HCT116 (cell line): Measurements from ENCODE around the gene COL12A1. TPM values are rescaled to one million over a fixed set of nuclear protein-coding genes. Genes with fewer than 3 reads are reported as not detected.

Experiments
- ATAC-seq: fragments of 200-7000 bp; cut with Tn5 transposase; 2 replicates; pipeline ENCODE4 v1.9.1; 2020; ENCODE audit warnings: mild to moderate bottlenecking, moderate library complexity
- BruUV-seq: library from RNA; stranded (reverse); fragments of 400-500 nt; replicated peaks from 2 replicates; lab custom pipeline; 2021; lab: Mats Ljungman, UMichigan
- CTCF ChIA-PET: fragments of 300-600 bp; sonication (Branson Sonifier 250); formaldehyde crosslinking; loops from one replicate; lab custom pipeline; 2021; ENCODE audit warnings: antibody characterized with exemption; lab: Charles Lee
- POLR2A ChIA-PET: fragments of 300-600, 350-600 bp; sonication (Branson Sonifier 250); formaldehyde crosslinking; loops from one replicate; lab custom pipeline; 2021; ENCODE audit warnings: antibody characterized with exemption; lab: Charles Lee
- RAD21 ChIA-PET, 2 experiments: fragments of 300-600 bp; sonication (Branson Sonifier 250); formaldehyde crosslinking; loops; one replicate each; lab custom pipeline; 2023; ENCODE audit warnings: low total read pairs in 2 of 2; ENCODE audit not compliant: uncharacterized antibody in 2 of 2, unreplicated experiment in 2 of 2, low non-redundant PET in 1 of 2; lab: Charles Lee
- DNase-seq: peaks from one replicate; pipeline ENCODE4 v3.0.0-alpha.2; 2010; ENCODE audit warnings: low read depth, low spot score
- H2AFZ ChIP-seq: fragments of 200-600 bp; shearing (Covaris generic), sonication (generic); 2 replicates; pipeline ENCODE4 v1.6.1; 2017; ENCODE audit warnings: low read depth, mixed run types, mixed read lengths, antibody characterized with exemption, low read length; ENCODE audit not compliant: poor library complexity, severe bottlenecking
- H3K27ac ChIP-seq: 2 replicates; pipeline ENCODE4 v1.5.1; 2012; ENCODE audit warnings: low read depth, low read length
- H3K27me3 ChIP-seq: fragments of 200-600 bp; sonication (generic); 2 replicates; pipeline ENCODE4 v1.6.1; 2016; ENCODE audit warnings: mixed run types, low read length, mixed read lengths; ENCODE audit not compliant: insufficient read depth
- H3K36me3 ChIP-seq, 2 experiments: fragments of 200-500 bp in 1 of 2; fragments of 200-600 bp in 1 of 2; sonication (Bioruptor generic) in 1 of 2; sonication (generic) in 1 of 2; 2 replicates each; pipeline versions ENCODE4 v1.5.1 to v1.6.1; 2014 to 2016; ENCODE audit warnings: low read length in 2 of 2, inconsistent platforms in 1 of 2, mixed read lengths in 1 of 2, mixed run types in 1 of 2; ENCODE audit not compliant: insufficient read depth in 2 of 2, control insufficient read depth in 1 of 2
- H3K4me1 ChIP-seq, 2 experiments: fragments of 200-600 bp in 1 of 2; sonication (generic) in 1 of 2; 2 replicates each; pipeline versions ENCODE4 v1.5.1 to v1.6.1; 2012 to 2017; ENCODE audit warnings: low read length in 2 of 2, inconsistent platforms in 1 of 2, mild to moderate bottlenecking in 1 of 2, mixed read lengths in 1 of 2, mixed run types in 1 of 2, moderate library complexity in 1 of 2; ENCODE audit not compliant: insufficient read depth in 2 of 2, control insufficient read depth in 1 of 2
- H3K4me2 ChIP-seq: fragments of 200-600 bp; sonication (generic); 2 replicates; pipeline ENCODE4 v1.6.1; 2017; ENCODE audit warnings: mixed run types, low read length, mixed read lengths
- H3K4me3 ChIP-seq, 2 experiments: fragments of 200-600 bp in 1 of 2; sonication (generic) in 1 of 2; replicated peaks in 1 of 2; 2 replicates each; pipeline ENCODE4 v1.5.1; 2011 to 2016; ENCODE audit warnings: low read length in 2 of 2, control low read depth in 1 of 2, low read depth in 1 of 2, mild to moderate bottlenecking in 1 of 2, mixed read lengths in 1 of 2, mixed run types in 1 of 2
- H3K79me2 ChIP-seq: fragments of 200-600 bp; sonication (generic); 2 replicates; pipeline ENCODE4 v1.6.1; 2017; ENCODE audit warnings: mild to moderate bottlenecking, mixed run types, low read length, moderate library complexity, mixed read lengths; ENCODE audit not compliant: insufficient read depth
- H3K9ac ChIP-seq: fragments of 200-600 bp; sonication (generic); 2 replicates; pipeline ENCODE4 v1.6.1; 2016; ENCODE audit warnings: low read length, mixed read lengths
- H3K9me2 ChIP-seq: fragments of 200-600 bp; sonication (generic), shearing (Covaris generic); 2 replicates; pipeline ENCODE4 v1.6.1; 2017; ENCODE audit warnings: mixed run types, mild to moderate bottlenecking, moderate library complexity; ENCODE audit not compliant: insufficient read depth
- H3K9me3 ChIP-seq, 2 experiments: fragments of 200-500 bp in 1 of 2; fragments of 200-600 bp in 1 of 2; sonication (Bioruptor generic) in 1 of 2; sonication (generic) in 1 of 2; 2 replicates each; pipeline ENCODE4 v1.6.1; 2014 to 2017; ENCODE audit warnings: low read length in 2 of 2, mixed read lengths in 2 of 2, inconsistent platforms in 1 of 2, low read depth in 1 of 2, mild to moderate bottlenecking in 1 of 2, mixed run types in 1 of 2, moderate library complexity in 1 of 2; ENCODE audit not compliant: control insufficient read depth in 1 of 2, insufficient read depth in 1 of 2
- H4K20me1 ChIP-seq: fragments of 200-600 bp; sonication (generic), shearing (Covaris generic); 2 replicates; pipeline ENCODE4 v1.6.1; 2017; ENCODE audit warnings: mixed run types, mild to moderate bottlenecking, moderate library complexity; ENCODE audit not compliant: insufficient read depth
- CBX3 ChIP-seq: IDR thresholded peaks from 2 replicates; pipeline ENCODE4 v1.6.1; 2012; ENCODE audit warnings: low read depth
- EGR1 ChIP-seq: IDR thresholded peaks from 2 replicates; pipeline ENCODE4 v1.6.1; 2012; ENCODE audit warnings: low read depth
- ELF1 ChIP-seq: IDR thresholded peaks from 2 replicates; pipeline ENCODE4 v1.6.1; 2012; ENCODE audit warnings: low read depth, borderline replicate concordance
- EZH2 ChIP-seq: fragments of 200-600 bp; sonication (generic); IDR thresholded peaks from 2 replicates; pipeline ENCODE4 v1.6.1; 2017; ENCODE audit warnings: antibody characterized with exemption, mixed run types
- EZH2phosphoT487 ChIP-seq: fragments of 200-600 bp; IDR thresholded peaks from 2 replicates; pipeline ENCODE4 v1.6.1; 2018; ENCODE audit warnings: antibody characterized with exemption, borderline replicate concordance
- FOSL1 ChIP-seq: IDR thresholded peaks from 2 replicates; pipeline ENCODE4 v1.6.1; 2012; ENCODE audit warnings: low read depth
- JUND ChIP-seq: IDR thresholded peaks from 2 replicates; pipeline ENCODE4 v1.6.1; 2012
- POLR2AphosphoS5 ChIP-seq: IDR thresholded peaks from 2 replicates; pipeline ENCODE4 v1.6.1; 2011; ENCODE audit warnings: mild to moderate bottlenecking, low read depth, low read length, moderate library complexity
- RAD21 ChIP-seq: IDR thresholded peaks from 2 replicates; pipeline ENCODE4 v1.6.1; 2012; ENCODE audit warnings: low read depth, mild to moderate bottlenecking
- REST ChIP-seq: IDR thresholded peaks from 2 replicates; pipeline ENCODE4 v1.6.1; 2012; ENCODE audit warnings: low read depth
- SIN3A ChIP-seq: IDR thresholded peaks from 2 replicates; pipeline ENCODE4 v1.6.1; 2012; ENCODE audit warnings: low read depth
- SP1 ChIP-seq: IDR thresholded peaks from 2 replicates; pipeline ENCODE4 v1.6.1; 2012; ENCODE audit warnings: low read depth
- SRF ChIP-seq: IDR thresholded peaks from 2 replicates; pipeline ENCODE4 v1.6.1; 2012; ENCODE audit warnings: low read depth
- YY1 ChIP-seq: IDR thresholded peaks from 2 replicates; pipeline ENCODE4 v1.6.1; 2011; ENCODE audit warnings: low read length, low read depth, moderate library complexity, mild to moderate bottlenecking; ENCODE audit not compliant: insufficient replicate concordance; ENCODE audit errors: extremely low read depth
- ZBTB33 ChIP-seq: IDR thresholded peaks from 2 replicates; pipeline ENCODE4 v1.6.1; 2011; ENCODE audit warnings: mild to moderate bottlenecking, low read length, moderate library complexity; ENCODE audit not compliant: insufficient replicate concordance; ENCODE audit errors: extremely low read depth
- ZFX ChIP-seq: fragments of 450-650 bp; IDR thresholded peaks from 2 replicates; pipeline ENCODE4 v1.6.1; 2017
- intact Hi-C: fragments of 100-400 bp; cut with micrococcal nuclease; formaldehyde crosslinking; loops from 2 replicates; pipeline ENCODE4 v1.10.0; 2022
- total RNA-seq: library from RNA; stranded (reverse); gene quantifications from one replicate; pipeline ENCODE4 v1.2.1, GENCODE V29; 2021; ENCODE audit not compliant: unreplicated experiment
- TF ChIP-seq, protein P1 (sequence below): IDR thresholded peaks from 2 replicates; pipeline ENCODE4 v1.6.1; 2012

The COL12A1 gene
- total RNA-seq, 1 experiment from 2014 or later, result 23.5 TPM

- ChIA-PET POLR2A (no interaction called here), CTCF (interaction anchor here (0.7 to 1.6 kb wide), 2 partner anchors 9 to 11 kb away, joined by 3 to 4 read pairs; no protein-coding TSS in a partner anchor), RAD21 (no interaction called here)
- no peaks in the 10 kb centered on the region for H4K20me1 ChIP-seq
- no peaks in the 10 kb centered on the region for H3K9me3 ChIP-seq
- TF ChIP-seq SRF (no peak), REST (no peak)
- H3K27me3 ChIP-seq, result no peaks in the 10 kb centered on the region
- no peak overlapping the region for H3K4me3 ChIP-seq
- no peak overlapping the region for H2AFZ ChIP-seq
- no peak for DNase-seq
- H3K4me2 ChIP-seq, result no peak overlapping the region
- no peaks in the 10 kb centered on the region for H3K79me2 ChIP-seq
- no peaks in the 10 kb centered on the region for H3K36me3 ChIP-seq
- BruUV-seq, result no TSS peak
- H3K27ac ChIP-seq, result no peak overlapping the region
- H3K4me1 ChIP-seq, result peaks cover 0 to 7% of the 10 kb centered on the region in 2 experiments; a peak in 2 of 4 replicates
- no peak overlapping the region for H3K9ac ChIP-seq
- intact Hi-C loops, result no loop called here
- ATAC-seq, result no peak
- H3K9me2 ChIP-seq, result no peaks in the 10 kb centered on the region
These were observed 14.5 kb upstream of the COL12A1 start for GRCh38 chr6:75220357-75220756.

DNA sequence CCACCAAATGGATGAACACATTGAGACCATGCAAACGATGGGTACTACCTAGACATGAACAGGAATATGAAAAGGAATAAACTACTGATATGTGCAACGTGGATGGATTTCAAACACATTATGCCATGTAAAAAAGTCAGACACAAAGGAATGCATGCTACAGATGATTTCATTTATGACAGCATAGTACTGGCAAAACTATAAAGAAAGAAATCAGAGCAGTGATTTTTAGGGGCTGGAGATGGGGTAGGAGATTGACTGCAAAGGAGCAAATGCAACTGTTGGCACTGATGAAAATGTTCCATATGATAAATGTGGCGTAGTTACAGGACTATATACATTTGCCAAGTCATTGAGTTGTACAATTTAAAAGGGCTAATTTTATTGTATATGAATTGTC is 13.4 kb upstream of the COL12A1 start:
- intact Hi-C loops, result no loop called here
- TF ChIP-seq ZFX, result no peak
- TF ChIP-seq RAD21, result no peak
- TF ChIP-seq EZH2phosphoT487, result no peak
- no peak for TF ChIP-seq POLR2AphosphoS5
- no peak for TF ChIP-seq EGR1
- no peak for TF ChIP-seq SIN3A
- no peak for TF ChIP-seq JUND
- TF ChIP-seq ELF1, result no peak
- no peak for TF ChIP-seq CBX3
- TF ChIP-seq SP1, result no peak
- TF ChIP-seq FOSL1, result no peak
- no peak for TF ChIP-seq EZH2
- TF ChIP-seq YY1, result no peak
- TF ChIP-seq, protein P1, sequence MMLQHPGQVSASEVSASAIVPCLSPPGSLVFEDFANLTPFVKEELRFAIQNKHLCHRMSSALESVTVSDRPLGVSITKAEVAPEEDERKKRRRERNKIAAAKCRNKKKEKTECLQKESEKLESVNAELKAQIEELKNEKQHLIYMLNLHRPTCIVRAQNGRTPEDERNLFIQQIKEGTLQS, result no peak
- no peak for TF ChIP-seq ZBTB33

More for the DNA sequence above, 13.4 kb upstream of the COL12A1 start:
- Histone ChIP-seq H3K27me3 (no peaks in the 10 kb centered on the region), H4K20me1 (no peaks in the 10 kb centered on the region), H3K4me1 (peaks cover 0 to 7% of the 10 kb centered on the region in 2 experiments; a peak in 2 of 4 replicates), H3K27ac (no peak overlapping the region), H3K4me2 (no peak overlapping the region), H3K9me3 (no peaks in the 10 kb centered on the region), H3K79me2 (no peaks in the 10 kb centered on the region), H3K36me3 (no peaks in the 10 kb centered on the region), H3K9ac (no peak overlapping the region), H3K9me2 (no peaks in the 10 kb centered on the region), H2AFZ (no peak overlapping the region), H3K4me3 (no peak overlapping the region)
- DNase-seq (no peak), ATAC-seq (no peak)
- RAD21 ChIA-PET, result no interaction called here
- no TSS peak for BruUV-seq
- POLR2A ChIA-PET, result no interaction called here
- CTCF ChIA-PET, result no interaction called here
